ENCODE results near the gene MORN5.

DNA sequence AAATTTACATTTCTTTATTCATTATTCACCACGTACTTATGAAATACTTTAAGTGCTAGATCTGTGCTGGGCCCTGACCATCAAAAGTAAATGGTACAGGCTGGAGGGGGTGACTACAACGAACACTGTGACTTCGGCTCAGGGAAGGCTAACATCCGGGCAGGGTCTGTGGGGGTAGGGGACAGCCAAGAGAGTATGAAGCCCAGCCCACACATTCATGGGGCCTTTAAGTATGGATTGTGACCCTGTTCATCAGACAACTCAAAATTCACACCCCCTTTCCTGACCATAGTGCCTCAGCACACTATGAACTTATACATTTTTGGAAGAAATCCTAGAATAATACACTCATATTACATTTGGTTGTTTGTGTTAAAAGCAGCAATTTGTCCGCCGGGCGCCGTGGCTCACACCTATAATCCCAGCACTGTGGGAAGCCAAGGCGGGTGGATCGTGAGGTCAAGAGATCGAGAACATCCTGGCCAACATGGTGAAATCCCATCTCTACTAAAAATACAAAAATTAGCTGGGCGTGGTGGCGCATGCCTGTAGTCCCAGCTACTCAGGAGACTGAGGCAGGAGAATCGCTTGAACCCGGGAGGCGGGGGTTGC is 33.3 kb downstream of the MORN5 start:
- TF ChIP-seq, protein P1, sequence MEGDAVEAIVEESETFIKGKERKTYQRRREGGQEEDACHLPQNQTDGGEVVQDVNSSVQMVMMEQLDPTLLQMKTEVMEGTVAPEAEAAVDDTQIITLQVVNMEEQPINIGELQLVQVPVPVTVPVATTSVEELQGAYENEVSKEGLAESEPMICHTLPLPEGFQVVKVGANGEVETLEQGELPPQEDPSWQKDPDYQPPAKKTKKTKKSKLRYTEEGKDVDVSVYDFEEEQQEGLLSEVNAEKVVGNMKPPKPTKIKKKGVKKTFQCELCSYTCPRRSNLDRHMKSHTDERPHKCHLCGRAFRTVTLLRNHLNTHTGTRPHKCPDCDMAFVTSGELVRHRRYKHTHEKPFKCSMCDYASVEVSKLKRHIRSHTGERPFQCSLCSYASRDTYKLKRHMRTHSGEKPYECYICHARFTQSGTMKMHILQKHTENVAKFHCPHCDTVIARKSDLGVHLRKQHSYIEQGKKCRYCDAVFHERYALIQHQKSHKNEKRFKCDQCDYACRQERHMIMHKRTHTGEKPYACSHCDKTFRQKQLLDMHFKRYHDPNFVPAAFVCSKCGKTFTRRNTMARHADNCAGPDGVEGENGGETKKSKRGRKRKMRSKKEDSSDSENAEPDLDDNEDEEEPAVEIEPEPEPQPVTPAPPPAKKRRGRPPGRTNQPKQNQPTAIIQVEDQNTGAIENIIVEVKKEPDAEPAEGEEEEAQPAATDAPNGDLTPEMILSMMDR (IDR thresholded peaks at IDR 0.05; ENCODE audit: poor library complexity, severe bottlenecking) = no peak
- TF ChIP-seq EP300 (conservative IDR thresholded peaks at IDR 0.05; ENCODE audit: poor library complexity, severe bottlenecking) (no peak), POLR2AphosphoS5 (IDR thresholded peaks at IDR 0.05) (no peak), RAD21 (conservative IDR thresholded peaks at IDR 0.05) (no peak), SMC3 (conservative IDR thresholded peaks at IDR 0.05; ENCODE audit: poor library complexity) (no peak), MXI1 (conservative IDR thresholded peaks at IDR 0.05; ENCODE audit: poor library complexity, severe bottlenecking) (no peak), REST (IDR thresholded peaks at IDR 0.05; ENCODE audit: borderline replicate concordance) (no peak), EZH2 (IDR thresholded peaks at IDR 0.05; ENCODE audit: borderline replicate concordance, insufficient read depth, low read length, poor library complexity, severe bottlenecking) (no peak)

Measured in neural cell (in vitro differentiated cells).